ENCODE results near the gene COPRS.

- TF ChIP-seq CTCF (IDR thresholded peaks at IDR 0.05; ENCODE audit: low read depth, low read length) (no peak), MAX (IDR thresholded peaks at IDR 0.05; ENCODE audit: low read depth, low read length) (no peak), POLR2A (IDR thresholded peaks at IDR 0.05; ENCODE audit: extremely low read depth, insufficient read length) (no peak)
Measured at GRCh38 chr17:31806921-31807320, 52.1 kb downstream of the COPRS start.

Data from NB4 (cell line).